Measurements from ENCODE around the gene RBM38.

RBM38 gene

GRCh38 chr20:57439993-57440392 lies 48.8 kb downstream of the RBM38 start:
- Histone ChIP-seq H3K79me2 (ENCODE audit: low read length) (no peaks in the 10 kb centered on the region), H3K9me3 (ENCODE audit: insufficient read depth, low read length) (no peaks in the 10 kb centered on the region), H3K27me3 (ENCODE audit: low read depth, low read length) (peaks cover 14% of the 10 kb centered on the region), H2AFZ (ENCODE audit: low read depth, low read length) (no peak overlapping the region), H3K4me3 (ENCODE audit: low read length) (no peak overlapping the region), H3K27ac (ENCODE audit: low read length) (no peak overlapping the region), H3K36me3 (replicated peaks; ENCODE audit: low read depth, low read length) (no peaks in the 10 kb centered on the region), H4K20me1 (ENCODE audit: insufficient read depth, low read length) (no peaks in the 10 kb centered on the region), H3K4me2 (ENCODE audit: low read length) (no peak overlapping the region), H3K9ac (ENCODE audit: low read length) (no peak overlapping the region), H3K4me1 (ENCODE audit: low read length) (peaks cover 3% of the 10 kb centered on the region; the same call in 1 of the 2 replicates)
- TF ChIP-seq EZH2phosphoT487 (IDR thresholded peaks at IDR 0.05; ENCODE audit: low read depth): no peak
- TF ChIP-seq, protein P1, sequence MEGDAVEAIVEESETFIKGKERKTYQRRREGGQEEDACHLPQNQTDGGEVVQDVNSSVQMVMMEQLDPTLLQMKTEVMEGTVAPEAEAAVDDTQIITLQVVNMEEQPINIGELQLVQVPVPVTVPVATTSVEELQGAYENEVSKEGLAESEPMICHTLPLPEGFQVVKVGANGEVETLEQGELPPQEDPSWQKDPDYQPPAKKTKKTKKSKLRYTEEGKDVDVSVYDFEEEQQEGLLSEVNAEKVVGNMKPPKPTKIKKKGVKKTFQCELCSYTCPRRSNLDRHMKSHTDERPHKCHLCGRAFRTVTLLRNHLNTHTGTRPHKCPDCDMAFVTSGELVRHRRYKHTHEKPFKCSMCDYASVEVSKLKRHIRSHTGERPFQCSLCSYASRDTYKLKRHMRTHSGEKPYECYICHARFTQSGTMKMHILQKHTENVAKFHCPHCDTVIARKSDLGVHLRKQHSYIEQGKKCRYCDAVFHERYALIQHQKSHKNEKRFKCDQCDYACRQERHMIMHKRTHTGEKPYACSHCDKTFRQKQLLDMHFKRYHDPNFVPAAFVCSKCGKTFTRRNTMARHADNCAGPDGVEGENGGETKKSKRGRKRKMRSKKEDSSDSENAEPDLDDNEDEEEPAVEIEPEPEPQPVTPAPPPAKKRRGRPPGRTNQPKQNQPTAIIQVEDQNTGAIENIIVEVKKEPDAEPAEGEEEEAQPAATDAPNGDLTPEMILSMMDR (IDR thresholded peaks at IDR 0.05; ENCODE audit: low read depth, low read length): no peak

DNA sequence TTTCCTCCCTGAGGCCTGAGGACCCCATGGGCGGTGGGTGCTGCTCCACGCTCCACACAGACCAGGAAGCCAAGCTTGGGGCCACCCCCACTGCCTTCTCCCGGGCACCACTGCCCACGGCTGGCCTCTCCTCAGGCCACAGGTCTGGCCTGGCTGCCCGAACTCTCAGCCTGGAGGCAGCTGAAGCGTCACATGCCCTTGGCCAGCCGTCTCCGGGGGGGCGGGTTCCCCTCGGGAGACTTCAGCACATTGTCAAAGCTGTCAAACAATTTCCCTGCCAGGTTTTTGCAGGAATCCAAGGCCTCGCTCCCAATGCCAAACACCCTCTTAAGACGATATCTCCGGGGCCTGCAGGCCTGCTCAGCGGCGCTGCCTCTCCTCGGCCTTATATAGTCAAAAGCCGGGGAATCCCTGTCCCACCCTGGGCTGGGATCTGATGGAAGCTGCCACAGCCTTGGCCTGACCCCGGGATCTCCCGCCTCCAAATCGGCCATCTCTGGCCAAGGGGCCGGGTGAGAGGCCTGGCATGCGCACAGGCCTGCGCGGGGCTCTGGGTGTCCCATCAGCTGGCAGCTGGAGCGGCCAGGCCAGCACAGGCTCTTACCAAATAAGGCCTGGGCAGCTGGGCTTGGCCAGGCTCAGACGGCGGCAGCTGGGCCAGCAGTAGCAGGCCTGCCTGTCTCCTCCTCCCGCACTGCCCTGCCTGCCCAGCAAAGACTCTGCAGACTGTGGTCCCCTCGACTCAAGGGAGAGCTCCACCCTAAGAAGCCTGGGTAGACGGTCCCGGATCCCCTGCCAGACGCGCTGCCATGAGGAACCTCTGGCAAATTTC lies 49.7 kb downstream of the RBM38 start:
- TF ChIP-seq, protein P1 (IDR thresholded peaks at IDR 0.05; ENCODE audit: low read depth, low read length): no peak
- TF ChIP-seq EZH2phosphoT487 (IDR thresholded peaks at IDR 0.05; ENCODE audit: low read depth): no peak
- Histone ChIP-seq H3K36me3 (replicated peaks; ENCODE audit: low read depth, low read length) (no peaks in the 10 kb centered on the region), H2AFZ (ENCODE audit: low read depth, low read length) (no peak overlapping the region), H3K27me3 (ENCODE audit: low read depth, low read length) (peaks cover 12% of the 10 kb centered on the region), H3K9me3 (ENCODE audit: insufficient read depth, low read length) (peaks cover 5% of the 10 kb centered on the region; the same call in 1 of the 2 replicates), H3K4me1 (ENCODE audit: low read length) (peaks cover 3% of the 10 kb centered on the region; the same call in 1 of the 2 replicates), H3K79me2 (ENCODE audit: low read length) (no peaks in the 10 kb centered on the region), H3K4me2 (ENCODE audit: low read length) (no peak overlapping the region), H3K27ac (ENCODE audit: low read length) (no peak overlapping the region), H3K4me3 (ENCODE audit: low read length) (no peak overlapping the region), H3K9ac (ENCODE audit: low read length) (no peak overlapping the region), H4K20me1 (ENCODE audit: insufficient read depth, low read length) (no peaks in the 10 kb centered on the region)

- peaks cover 3% of the 10 kb centered on the region; the same call in 1 of the 2 replicates for H3K4me1 ChIP-seq (ENCODE audit: low read length)
- H4K20me1 ChIP-seq (ENCODE audit: insufficient read depth, low read length): no peaks in the 10 kb centered on the region
- H3K4me2 ChIP-seq (ENCODE audit: low read length): no peak overlapping the region
- no peaks in the 10 kb centered on the region for H3K79me2 ChIP-seq (ENCODE audit: low read length)
- TF ChIP-seq, protein P1 (IDR thresholded peaks at IDR 0.05; ENCODE audit: low read depth, low read length): no peak
- no peak for TF ChIP-seq EZH2phosphoT487 (IDR thresholded peaks at IDR 0.05; ENCODE audit: low read depth)
- H3K9me3 ChIP-seq (ENCODE audit: insufficient read depth, low read length): peaks cover 8% of the 10 kb centered on the region; the same call in 1 of the 2 replicates
- no peak overlapping the region for H3K4me3 ChIP-seq (ENCODE audit: low read length)
- no peak overlapping the region for H3K27ac ChIP-seq (ENCODE audit: low read length)
- H3K36me3 ChIP-seq (replicated peaks; ENCODE audit: low read depth, low read length): no peaks in the 10 kb centered on the region
- no peak overlapping the region for H2AFZ ChIP-seq (ENCODE audit: low read depth, low read length)
- no peak overlapping the region for H3K9ac ChIP-seq (ENCODE audit: low read length)
- peaks cover 15% of the 10 kb centered on the region for H3K27me3 ChIP-seq (ENCODE audit: low read depth, low read length)
These were observed 50.4 kb downstream of the RBM38 start for GRCh38 chr20:57441510-57442154.
